IMR-90 (cell line): Measurements from ENCODE around the gene CIC. TPM values are rescaled to one million over a fixed set of nuclear protein-coding genes. Genes with fewer than 3 reads are reported as not detected.

ENCODE experiments used
- ATAC-seq: fragments of 200-7000 bp; cut with Tn5 transposase; 2 replicates; pipeline ENCODE4 v1.9.1; 2020; ENCODE audit warnings: low read depth, mild to moderate bottlenecking, moderate library complexity
- BruUV-seq: library from RNA; stranded (reverse); fragments of 400-500 nt; replicated peaks from 2 replicates; lab custom pipeline; 2021; lab: Mats Ljungman, UMichigan
- CTCF ChIA-PET: fragments of 300-600 bp; formaldehyde crosslinking; extraction: SDS; loops from one replicate; lab custom pipeline; 2021; ENCODE audit warnings: antibody characterized with exemption; lab: Yijun Ruan, JAX
- POLR2A ChIA-PET: fragments of 300-600 bp; sonication (Branson Sonifier 250); formaldehyde crosslinking; loops from one replicate; lab custom pipeline; 2022; ENCODE audit warnings: antibody characterized with exemption; ENCODE audit not compliant: unreplicated experiment; lab: Charles Lee
- DNase-seq: peaks from one replicate; pipeline ENCODE4 v3.0.0; 2013
- H2AFZ ChIP-seq: replicated peaks from 2 replicates; pipeline ENCODE3; 2013; ENCODE audit warnings: low read length, mild to moderate bottlenecking; ENCODE audit not compliant: poor library complexity
- H2AK5ac ChIP-seq: 2 replicates; pipeline ENCODE4 v1.6.1; 2013; ENCODE audit warnings: low read depth, low read length, inconsistent platforms
- H2AK9ac ChIP-seq: replicated peaks from 2 replicates; pipeline ENCODE3; 2013; ENCODE audit warnings: mild to moderate bottlenecking, low read depth, low read length, moderate library complexity; ENCODE audit not compliant: poor library complexity
- H2BK120ac ChIP-seq: 2 replicates; pipeline ENCODE4 v1.6.1; 2013; ENCODE audit warnings: low read depth, low read length, inconsistent platforms
- H2BK15ac ChIP-seq: 3 replicates; pipeline ENCODE4 v1.6.1; 2013; ENCODE audit warnings: low read depth, low read length, inconsistent platforms
- H2BK20ac ChIP-seq: 2 replicates; pipeline ENCODE4 v1.6.1; 2013; ENCODE audit warnings: low read depth, mild to moderate bottlenecking, inconsistent platforms, low read length, moderate library complexity
- H2BK5ac ChIP-seq: 2 replicates; pipeline ENCODE4 v1.6.1; 2013; ENCODE audit warnings: mild to moderate bottlenecking, low read depth, low read length, inconsistent platforms; ENCODE audit not compliant: poor library complexity, severe bottlenecking
- H3K14ac ChIP-seq: replicated peaks from 2 replicates; pipeline ENCODE4 v1.6.1; 2013; ENCODE audit warnings: low read depth, low read length, inconsistent platforms
- H3K18ac ChIP-seq: 2 replicates; pipeline ENCODE4 v1.6.1; 2013; ENCODE audit warnings: low read depth, low read length, control low read depth
- H3K23ac ChIP-seq: 2 replicates; pipeline ENCODE4 v1.6.1; 2013; ENCODE audit warnings: low read depth, low read length, inconsistent platforms
- H3K27ac ChIP-seq: 2 replicates; pipeline ENCODE4 v1.5.1; 2013; ENCODE audit warnings: mild to moderate bottlenecking, control low read depth, low read length; ENCODE audit not compliant: insufficient read depth
- H3K27me3 ChIP-seq: 2 replicates; pipeline ENCODE4 v1.6.1; 2013; ENCODE audit warnings: low read length; ENCODE audit not compliant: control insufficient read depth, insufficient read depth
- H3K36me3 ChIP-seq: 2 replicates; pipeline ENCODE4 v1.6.1; 2013; ENCODE audit warnings: low read length, mixed read lengths; ENCODE audit not compliant: control insufficient read depth, insufficient read depth
- H3K4ac ChIP-seq: 2 replicates; pipeline ENCODE4 v1.6.1; 2013; ENCODE audit warnings: low read depth, low read length, inconsistent platforms
- H3K4me1 ChIP-seq: 2 replicates; pipeline ENCODE4 v1.6.1; 2013; ENCODE audit warnings: low read length, mixed read lengths; ENCODE audit not compliant: control insufficient read depth, insufficient read depth
- H3K4me2 ChIP-seq: 2 replicates; pipeline ENCODE4 v1.6.1; 2013; ENCODE audit warnings: low read depth, mild to moderate bottlenecking, control low read depth, low read length, moderate library complexity
- H3K4me3 ChIP-seq: 2 replicates; pipeline ENCODE4 v1.5.1; 2013; ENCODE audit warnings: low read depth, mild to moderate bottlenecking, control low read depth, low read length, moderate library complexity; ENCODE audit not compliant: insufficient read depth
- H3K56ac ChIP-seq: 2 replicates; pipeline ENCODE4 v1.6.1; 2013; ENCODE audit warnings: low read length, inconsistent platforms; ENCODE audit not compliant: insufficient read depth; ENCODE audit errors: extremely low read depth
- H3K79me1 ChIP-seq, 2 experiments: 2 replicates each; pipeline ENCODE4 v1.6.1; 2013; ENCODE audit warnings: low read length in 2 of 2, inconsistent platforms in 1 of 2, low read depth in 1 of 2
- H3K9ac ChIP-seq: 2 replicates; pipeline ENCODE4 v1.6.1; 2013; ENCODE audit warnings: low read depth, low read length, control low read depth
- H3K9me1 ChIP-seq: 2 replicates; pipeline ENCODE4 v1.6.1; 2013; ENCODE audit warnings: low read length, inconsistent platforms; ENCODE audit not compliant: insufficient read depth
- H3K9me3 ChIP-seq: 2 replicates; pipeline ENCODE4 v1.6.1; 2013; ENCODE audit warnings: low read length; ENCODE audit not compliant: control insufficient read depth, insufficient read depth
- H4K20me1 ChIP-seq: 2 replicates; pipeline ENCODE4 v1.6.1; 2013; ENCODE audit warnings: low read length, inconsistent platforms; ENCODE audit not compliant: insufficient read depth
- H4K5ac ChIP-seq: 2 replicates; pipeline ENCODE4 v1.6.1; 2013; ENCODE audit warnings: mild to moderate bottlenecking, low read depth, low read length, control low read depth
- H4K8ac ChIP-seq, 2 experiments: 2 replicates each; pipeline ENCODE4 v1.6.1; 2013; ENCODE audit warnings: low read depth in 2 of 2, low read length in 2 of 2, control low read depth in 1 of 2, inconsistent platforms in 1 of 2
- H4K91ac ChIP-seq: 2 replicates; pipeline ENCODE4 v1.6.1; 2013; ENCODE audit warnings: low read depth, low read length, inconsistent platforms; ENCODE audit not compliant: insufficient read depth
- RAD21 ChIP-seq: IDR thresholded peaks from 2 replicates; pipeline ENCODE4 v1.6.1; 2012; ENCODE audit warnings: low read length, improper control_type of control experiment
- WGBS, 2 experiments: methylation state at CpG; one replicate each; pipeline versions ENCODE4 v1.1.5 to v1.1.7; 2013; ENCODE audit warnings: missing lambda C conversion rate in 2 of 2; ENCODE audit not compliant: insufficient read length in 1 of 2; ENCODE audit errors: extremely low coverage in 2 of 2; 5-methylcytosine and 5-hydroxymethylcytosine counted together
- dilution Hi-C: fragments of 300-500 bp; cut with HindIII; formaldehyde crosslinking; loops from one replicate; pipeline ENCODE4 v1.14.3; 2018; ENCODE audit warnings: low sequenced_read_pairs; ENCODE audit not compliant: unreplicated experiment
- in situ Hi-C: fragments of 300-500 bp; cut with MboI; formaldehyde crosslinking; loops from 3 replicates; pipeline ENCODE4 v1.14.3; 2019; ENCODE audit warnings: low sequenced_read_pairs, inconsistent platforms, mixed read lengths
- intact Hi-C: fragments of 100-400 bp; cut with micrococcal nuclease; formaldehyde crosslinking; loops from 2 replicates; pipeline ENCODE4 v1.10.0; 2022
- polyA plus RNA-seq, 3 experiments: library from polyadenylated mRNA; depleted of rRNA; stranded (reverse); fragments of >200 nt; gene quantifications; 2 replicates each; pipeline ENCODE4 v1.2.3, GENCODE V29; 2012; ENCODE audit warnings: low replicate concordance in 1 of 3
- total RNA-seq: library from RNA; depleted of rRNA; stranded (reverse); fragments of >200 nt; gene quantifications from 2 replicates; pipeline ENCODE4 v1.2.3, GENCODE V29; 2012
- TF ChIP-seq, protein P1 (sequence below): fragments of 150-350 bp; IDR thresholded peaks from 2 replicates; pipeline ENCODE4 v1.6.1; 2017; ENCODE audit warnings: mild to moderate bottlenecking, antibody characterized with exemption, low read length, low read depth

The CIC gene
- total and polyA plus RNA-seq, 2 of the 4 experiments (the other 2 are of a cell fraction) = 1.8 to 23.2 TPM

DNA sequence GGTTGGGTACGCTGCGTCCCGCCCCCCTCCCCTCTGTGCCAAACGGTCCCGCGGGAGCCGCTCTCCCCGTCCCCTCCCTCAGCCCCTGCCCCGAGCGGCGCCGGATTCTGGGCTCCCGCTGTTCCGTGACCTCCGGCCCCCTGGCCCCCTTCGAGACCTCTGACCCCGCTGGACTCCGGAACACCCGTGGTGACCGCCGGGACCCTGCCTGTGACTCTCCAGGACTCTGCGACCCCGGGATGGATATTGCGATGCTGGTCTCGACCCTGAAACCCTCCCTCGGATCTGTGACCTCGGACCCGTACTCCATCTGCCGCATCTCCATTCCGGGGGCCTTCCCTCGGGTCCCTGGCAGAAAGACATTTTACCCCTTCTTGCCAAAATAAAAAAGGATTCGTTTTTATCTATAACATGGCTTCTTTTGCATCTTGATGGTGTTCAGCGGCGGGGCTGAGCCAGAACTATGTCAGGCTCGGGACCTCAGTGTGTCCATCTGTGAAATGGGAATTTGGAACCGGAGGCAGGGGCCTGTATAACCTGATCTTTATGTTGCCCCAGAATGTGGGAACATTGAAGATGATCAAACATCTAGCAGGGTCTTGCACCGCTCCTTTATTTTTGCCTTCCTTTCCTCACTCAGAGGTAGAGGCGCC, 55.7 kb downstream of the CIC start:
- Histone ChIP-seq H2AFZ (peak overlapping the region; percentile 87), H3K4me3 (no peak overlapping the region), H4K8ac (peak overlapping the region in 1 of 2 experiments; percentile 46; a peak in 1 of 4 replicates), H3K4me2 (0 out of 2 replicates have a peak overlapping the region, but pooled peaks have one; percentile 13), H2AK5ac (no peak overlapping the region), H3K9me3 (no peaks in the 10 kb centered on the region), H3K18ac (no peak overlapping the region), H3K4me1 (peaks cover 2% of the 10 kb centered on the region), H3K36me3 (no peaks in the 10 kb centered on the region), H3K23ac (no peak overlapping the region), H4K91ac (no peak overlapping the region), H2BK5ac (no peak overlapping the region), H3K56ac (no peak overlapping the region), H2AK9ac (peak overlapping the region; percentile 45), H3K14ac (no peak overlapping the region), H4K5ac (no peak overlapping the region), H3K9me1 (peaks cover 2% of the 10 kb centered on the region; the same call in 1 of the 2 replicates), H3K79me1 (peaks cover 16 to 42% of the 10 kb centered on the region in 2 experiments), H3K4ac (no peak overlapping the region), H3K9ac (no peak overlapping the region; the same call in 1 of the 2 replicates), H3K27me3 (peaks cover 30% of the 10 kb centered on the region), H2BK120ac (no peak overlapping the region), H4K20me1 (peaks cover 2% of the 10 kb centered on the region; the same call in 1 of the 2 replicates), H3K27ac (no peak overlapping the region), H2BK20ac (no peak overlapping the region), H2BK15ac (no peak overlapping the region)
- WGBS, 2 experiments = 2% methylated on average over 13 of the region's 38 CpGs; no CpG with 5 or more reads in 1 of the 2 experiments
- ChIA-PET POLR2A (no interaction called here), CTCF (no interaction called here)
- dilution Hi-C loops (no loop called here), in situ Hi-C loops (loop anchor here (10.0 kb wide), 1 partner anchor 190 kb away; the partner anchor contains the start of gene POU2F2), intact Hi-C loops (loop anchor here (1.0 kb wide), 2 partner anchors 78 to 216 kb away; no protein-coding TSS in a partner anchor)
- ATAC-seq (no peak), DNase-seq (no peak)
- BruUV-seq = no TSS peak
- peak; percentile 78; the same call in 1 of the 2 replicates for TF ChIP-seq RAD21
- TF ChIP-seq, protein P1, sequence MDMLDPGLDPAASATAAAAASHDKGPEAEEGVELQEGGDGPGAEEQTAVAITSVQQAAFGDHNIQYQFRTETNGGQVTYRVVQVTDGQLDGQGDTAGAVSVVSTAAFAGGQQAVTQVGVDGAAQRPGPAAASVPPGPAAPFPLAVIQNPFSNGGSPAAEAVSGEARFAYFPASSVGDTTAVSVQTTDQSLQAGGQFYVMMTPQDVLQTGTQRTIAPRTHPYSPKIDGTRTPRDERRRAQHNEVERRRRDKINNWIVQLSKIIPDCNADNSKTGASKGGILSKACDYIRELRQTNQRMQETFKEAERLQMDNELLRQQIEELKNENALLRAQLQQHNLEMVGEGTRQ = no peak
